Naive thymus-derived CD4-positive, alpha-beta T cell (primary cell): ENCODE measurements around the gene WSB1. TPM values are rescaled to one million over a fixed set of nuclear protein-coding genes. Genes with fewer than 3 reads are reported as not detected.

Source experiments
- ATAC-seq: fragments of 150-1000 bp; cut with Tn5 transposase; 2 replicates; pipeline ENCODE4 v1.10.0; 2021; ENCODE audit warnings: mild to moderate bottlenecking, moderate library complexity
- CTCF ChIA-PET: fragments of 350-600 bp; sonication (Branson Sonifier 250); formaldehyde crosslinking; loops from one replicate; lab custom pipeline; 2021; ENCODE audit warnings: antibody characterized with exemption; lab: Charles Lee
- POLR2A ChIA-PET: fragments of 350-600 bp; sonication (Branson Sonifier 250); formaldehyde crosslinking; loops from one replicate; lab custom pipeline; 2021; ENCODE audit warnings: antibody characterized with exemption, inconsistent platforms; lab: Charles Lee
- DNase-seq, 9 donors: peaks; one replicate each; pipeline versions ENCODE4 v3.0.0 to v3.0.0-alpha.2; 2020 to 2022; ENCODE audit warnings: mixed read lengths in 1 of 9
- H3K27ac ChIP-seq: one replicate; pipeline ENCODE4 v1.7.0; 2013; ENCODE audit warnings: mild to moderate bottlenecking, low read depth, low read length, moderate library complexity
- H3K27me3 ChIP-seq, 2 donors: one replicate each; pipeline ENCODE4 v1.7.0; 2013; ENCODE audit warnings: low read length in 2 of 2, mild to moderate bottlenecking in 2 of 2, moderate library complexity in 2 of 2; ENCODE audit not compliant: control insufficient read depth in 2 of 2, insufficient read depth in 2 of 2
- H3K36me3 ChIP-seq, 3 experiments: 1 replicate in 2 of 3; 2 replicates in 1 of 3; pipeline ENCODE4 v1.7.0; 2013; ENCODE audit warnings: low read length in 3 of 3, mild to moderate bottlenecking in 3 of 3, moderate library complexity in 1 of 3; ENCODE audit not compliant: insufficient read depth in 3 of 3, control insufficient read depth in 2 of 3
- H3K4me1 ChIP-seq, 2 donors: one replicate each; pipeline ENCODE4 v1.7.0; 2013; ENCODE audit warnings: low read length in 2 of 2, mild to moderate bottlenecking in 2 of 2, moderate library complexity in 1 of 2; ENCODE audit not compliant: control insufficient read depth in 2 of 2, insufficient read depth in 2 of 2
- H3K4me3 ChIP-seq: 2 replicates; pipeline ENCODE4 v1.7.0; 2013; ENCODE audit warnings: mild to moderate bottlenecking, low read length
- H3K9me3 ChIP-seq, 3 experiments: 1 replicate in 2 of 3; 2 replicates in 1 of 3; pipeline ENCODE4 v1.7.0; 2013; ENCODE audit warnings: low read length in 3 of 3; ENCODE audit not compliant: control insufficient read depth in 2 of 3
- H3K27ac Mint-ChIP-seq, 9 donors: one replicate each; pipeline ENCODE4 v1.8.0; 2020 to 2022; ENCODE audit warnings: mixed read lengths in 9 of 9, mild to moderate bottlenecking in 8 of 9, moderate library complexity in 5 of 9, inconsistent platforms in 2 of 9
- H3K27me3 Mint-ChIP-seq, 5 donors: one replicate each; pipeline ENCODE4 v1.8.0; 2021 to 2022; ENCODE audit warnings: mixed read lengths in 5 of 5, mild to moderate bottlenecking in 1 of 5
- H3K36me3 Mint-ChIP-seq, 5 donors: one replicate each; pipeline ENCODE4 v1.8.0; 2020 to 2022; ENCODE audit warnings: mixed read lengths in 5 of 5, mild to moderate bottlenecking in 3 of 5, inconsistent platforms in 1 of 5
- H3K4me1 Mint-ChIP-seq, 7 donors: one replicate each; pipeline ENCODE4 v1.8.0; 2020 to 2022; ENCODE audit warnings: mixed read lengths in 7 of 7, mild to moderate bottlenecking in 3 of 7, inconsistent platforms in 1 of 7
- H3K4me3 Mint-ChIP-seq, 10 donors: one replicate each; pipeline ENCODE4 v1.8.0; 2020 to 2022; ENCODE audit warnings: mild to moderate bottlenecking in 10 of 10, mixed read lengths in 10 of 10, moderate library complexity in 6 of 10, inconsistent platforms in 2 of 10
- H3K9me3 Mint-ChIP-seq, 11 donors: one replicate each; pipeline ENCODE4 v1.8.0; 2020 to 2022; ENCODE audit warnings: mixed read lengths in 11 of 11, mild to moderate bottlenecking in 4 of 11, inconsistent platforms in 1 of 11, moderate library complexity in 1 of 11
- intact Hi-C, 2 donors: fragments of 100-400 bp; cut with micrococcal nuclease; formaldehyde crosslinking; loops; one replicate each; pipeline ENCODE4 v1.15.1; 2023
- polyA plus RNA-seq, 2 donors: library from polyadenylated mRNA; unstranded; fragments of 300-500 nt; fragmentation: Illumina TruSeq; gene quantifications; one replicate each; pipeline ENCODE4 v1.2.3, GENCODE V29; 2021
- total RNA-seq, 6 experiments: library from RNA in 5 of 6; stranded (reverse) in 5 of 6; gene quantifications; 1 replicate in 5 of 6; 2 replicates in 1 of 6; pipeline ENCODE4 v1.2.3 and lab custom pipeline; 2021 to 2026

Gene WSB1
- total and polyA plus RNA-seq, 7 experiments from 2014 or later = 110 to 204 (median 140) TPM

- H3K4me1 Mint-ChIP-seq = peaks cover 0 to 1% (median 0%) of the 10 kb centered on the region in 7 donors
- H3K9me3 Mint-ChIP-seq = no peaks in the 10 kb centered on the region
- no peak overlapping the region for H3K4me3 Mint-ChIP-seq
- POLR2A ChIA-PET = no interaction called here
- peaks cover 0 to 33% (median 7%) of the 10 kb centered on the region in 5 donors for H3K27me3 Mint-ChIP-seq
- Histone ChIP-seq H3K4me3 (no peak overlapping the region), H3K36me3 (no peaks in the 10 kb centered on the region), H3K4me1 (no peaks in the 10 kb centered on the region), H3K27ac (no peak overlapping the region), H3K9me3 (no peaks in the 10 kb centered on the region), H3K27me3 (no peaks in the 10 kb centered on the region)
- intact Hi-C loops = no loop called here
- CTCF ChIA-PET = no interaction called here
- no peak overlapping the region for H3K27ac Mint-ChIP-seq
- ATAC-seq (peak; percentile 18), DNase-seq (no peak)
- no peaks in the 10 kb centered on the region for H3K36me3 Mint-ChIP-seq
Measured at GRCh38 chr17:27264068-27264812, 29.7 kb upstream of the WSB1 start.

GRCh38 chr17:27265333-27265732 is 28.6 kb upstream of the WSB1 start:
- Histone ChIP-seq H3K27me3 (no peaks in the 10 kb centered on the region), H3K36me3 (no peaks in the 10 kb centered on the region), H3K4me1 (no peaks in the 10 kb centered on the region), H3K9me3 (no peaks in the 10 kb centered on the region), H3K27ac (no peak overlapping the region), H3K4me3 (no peak overlapping the region)
- ChIA-PET CTCF (no interaction called here), POLR2A (no interaction called here)
- H3K4me1 Mint-ChIP-seq = peaks cover 0 to 1% (median 0%) of the 10 kb centered on the region in 7 donors
- DNase-seq (no peak), ATAC-seq (no peak)
- H3K4me3 Mint-ChIP-seq = no peak overlapping the region
- H3K27me3 Mint-ChIP-seq = peaks cover 0 to 37% (median 7%) of the 10 kb centered on the region in 5 donors
- no peak overlapping the region for H3K27ac Mint-ChIP-seq
- intact Hi-C loops = no loop called here
- no peaks in the 10 kb centered on the region for H3K36me3 Mint-ChIP-seq
- H3K9me3 Mint-ChIP-seq = no peaks in the 10 kb centered on the region

- H3K4me3 Mint-ChIP-seq = no peak overlapping the region
- ATAC-seq (no peak), DNase-seq (no peak)
- no peaks in the 10 kb centered on the region for H3K9me3 Mint-ChIP-seq
- no peak overlapping the region for H3K27ac ChIP-seq
- no peak overlapping the region for H3K4me3 ChIP-seq
- CTCF ChIA-PET = no interaction called here
- POLR2A ChIA-PET = no interaction called here
- H3K27me3 ChIP-seq = no peaks in the 10 kb centered on the region
- intact Hi-C loops = no loop called here
- H3K4me1 Mint-ChIP-seq = peaks cover 0 to 1% (median 0%) of the 10 kb centered on the region in 7 donors
- H3K36me3 Mint-ChIP-seq = peaks cover 0 to 3% (median 0%) of the 10 kb centered on the region in 5 donors
- no peak overlapping the region for H3K27ac Mint-ChIP-seq
- H3K27me3 Mint-ChIP-seq = peaks cover 0 to 35% (median 7%) of the 10 kb centered on the region in 5 donors
- H3K9me3 ChIP-seq = no peaks in the 10 kb centered on the region
- H3K36me3 ChIP-seq = no peaks in the 10 kb centered on the region
- H3K4me1 ChIP-seq = no peaks in the 10 kb centered on the region
Measured at GRCh38 chr17:27266228-27266627, 27.7 kb upstream of the WSB1 start.

GRCh38 chr17:27268394-27269085 is 25.4 kb upstream of the WSB1 start:
- POLR2A ChIA-PET = no interaction called here

GRCh38 chr17:27269201-27269600 is 24.7 kb upstream of the WSB1 start:
- CTCF ChIA-PET = interaction anchor here (0.6 to 1.3 kb wide), 2 partner anchors 32 to 137 kb away, joined by 3 to 5 read pairs; no protein-coding TSS in a partner anchor
- H3K36me3 Mint-ChIP-seq = peaks cover 0 to 3% (median 0%) of the 10 kb centered on the region in 5 donors

More at GRCh38 chr17:27268394-27269085, 25.4 kb upstream of the WSB1 start:
- H3K36me3 ChIP-seq = no peaks in the 10 kb centered on the region
- no peak overlapping the region for H3K4me3 ChIP-seq
- intact Hi-C loops = no loop called here
- peaks cover 0 to 1% (median 0%) of the 10 kb centered on the region in 7 donors for H3K4me1 Mint-ChIP-seq
- H3K9me3 Mint-ChIP-seq = no peaks in the 10 kb centered on the region
- H3K27me3 ChIP-seq = no peaks in the 10 kb centered on the region
- CTCF ChIA-PET = interaction anchor here (0.6 kb wide), 1 partner anchor 138 kb away, joined by 3 read pairs; no protein-coding TSS in a partner anchor
- DNase-seq = no peak
- H3K27ac ChIP-seq = no peak overlapping the region
- H3K27me3 Mint-ChIP-seq = peaks cover 0 to 23% (median 7%) of the 10 kb centered on the region in 5 donors
- H3K4me1 ChIP-seq = no peaks in the 10 kb centered on the region
- no peak for ATAC-seq
- H3K4me3 Mint-ChIP-seq = no peak overlapping the region
- H3K9me3 ChIP-seq = no peaks in the 10 kb centered on the region
- peaks cover 0 to 3% (median 0%) of the 10 kb centered on the region in 5 donors for H3K36me3 Mint-ChIP-seq
- no peak overlapping the region for H3K27ac Mint-ChIP-seq

GRCh38 chr17:27269974-27270373 is 23.9 kb upstream of the WSB1 start:
- peaks cover 0 to 23% (median 10%) of the 10 kb centered on the region in 5 donors for H3K27me3 Mint-ChIP-seq
- no peak for DNase-seq
- intact Hi-C loops = no loop called here
- Histone ChIP-seq H3K27ac (no peak overlapping the region), H3K27me3 (no peaks in the 10 kb centered on the region), H3K9me3 (no peaks in the 10 kb centered on the region), H3K4me3 (no peak overlapping the region), H3K4me1 (no peaks in the 10 kb centered on the region), H3K36me3 (no peaks in the 10 kb centered on the region)
- H3K36me3 Mint-ChIP-seq = peaks cover 0 to 3% (median 0%) of the 10 kb centered on the region in 5 donors
- H3K4me1 Mint-ChIP-seq = peaks cover 0 to 1% (median 0%) of the 10 kb centered on the region in 7 donors
- ChIA-PET POLR2A (no interaction called here), CTCF (interaction anchor here (1.3 kb wide), 1 partner anchor 33 kb away, joined by 5 read pairs; no protein-coding TSS in a partner anchor)
- no peaks in the 10 kb centered on the region for H3K9me3 Mint-ChIP-seq
- no peak for ATAC-seq
- no peak overlapping the region for H3K27ac Mint-ChIP-seq
- no peak overlapping the region for H3K4me3 Mint-ChIP-seq

More at GRCh38 chr17:27269201-27269600, 24.7 kb upstream of the WSB1 start:
- H3K27me3 Mint-ChIP-seq = peaks cover 0 to 23% (median 7%) of the 10 kb centered on the region in 5 donors
- no peaks in the 10 kb centered on the region for H3K9me3 Mint-ChIP-seq
- Histone ChIP-seq H3K27ac (no peak overlapping the region), H3K9me3 (no peaks in the 10 kb centered on the region), H3K36me3 (no peaks in the 10 kb centered on the region), H3K4me1 (no peaks in the 10 kb centered on the region), H3K4me3 (no peak overlapping the region), H3K27me3 (no peaks in the 10 kb centered on the region)
- H3K4me1 Mint-ChIP-seq = peaks cover 0 to 1% (median 0%) of the 10 kb centered on the region in 7 donors
- no peak for ATAC-seq
- intact Hi-C loops = no loop called here
- POLR2A ChIA-PET = no interaction called here
- H3K4me3 Mint-ChIP-seq = no peak overlapping the region
- no peak overlapping the region for H3K27ac Mint-ChIP-seq
- DNase-seq = no peak
